Measurements from ENCODE around the gene CISD2. TPM values are rescaled to one million over a fixed set of nuclear protein-coding genes. Genes with fewer than 3 reads are reported as not detected.
"Not testable (repeated sequence)": the region's sequence is repeated elsewhere in the genome, so short reads cannot be mapped to it uniquely, and the experiment has no call there.

CISD2 gene
- total and polyA plus RNA-seq, 2 donors (not counting 1 experiment from before 2014, with no cell fraction given): 30.8 to 46.2 TPM

GRCh38 chr4:102871772-102872171 lies 3.0 kb downstream of the CISD2 start:
- H4K20me1 ChIP-seq (ENCODE audit: control insufficient read depth, extremely low read depth, insufficient read depth, low read length): no peaks in the 10 kb centered on the region
- H3K27ac ChIP-seq (ENCODE audit: insufficient read depth, low read length): no peak overlapping the region
- no peaks in the 10 kb centered on the region for H3K9me3 ChIP-seq (ENCODE audit: control insufficient read depth, insufficient read depth, low read depth, low read length)
- H3K9ac ChIP-seq (ENCODE audit: insufficient read depth, low read length): no peak overlapping the region
- peaks cover 7% of the 10 kb centered on the region for H3K4me1 ChIP-seq (ENCODE audit: control insufficient read depth, extremely low read depth, insufficient read depth, low read length)
- DNase-seq (ENCODE audit: low read depth in 2 of 2): no peak
- peaks cover 39% of the 10 kb centered on the region for H3K79me2 ChIP-seq (ENCODE audit: control insufficient read depth, insufficient read depth, low read length)
- TF ChIP-seq CTCF (conservative IDR thresholded peaks at IDR 0.05 in 1 of 2, IDR thresholded peaks at IDR 0.05 in 1 of 2; ENCODE audit: low read depth in 1 of 2, low read length in 2 of 2) (no peak), EZH2 (IDR thresholded peaks at IDR 0.05; ENCODE audit: low read length, missing control alignments) (no peak)
- H3K4me3 ChIP-seq (replicated peaks in 1 of 4; ENCODE audit: control extremely low read depth in 1 of 4, insufficient read depth in 1 of 4, low read depth in 3 of 4, low read length in 4 of 4): no peak overlapping the region
- no peaks in the 10 kb centered on the region for H3K27me3 ChIP-seq (ENCODE audit: control insufficient read depth, insufficient read depth, low read length)
- no peak overlapping the region for H2AFZ ChIP-seq (ENCODE audit: low read length)
- H3K36me3 ChIP-seq (ENCODE audit: control insufficient read depth, insufficient read depth, low read length): no peaks in the 10 kb centered on the region
- H3K4me2 ChIP-seq (ENCODE audit: extremely low read depth, insufficient read depth, low read length): no peak overlapping the region

- H3K27me3 ChIP-seq (ENCODE audit: control insufficient read depth, insufficient read depth, low read length); DNase-seq (ENCODE audit: low read depth in 2 of 2); H3K27ac ChIP-seq (ENCODE audit: insufficient read depth, low read length); H4K20me1 ChIP-seq (ENCODE audit: control insufficient read depth, extremely low read depth, insufficient read depth, low read length); H3K36me3 ChIP-seq (ENCODE audit: control insufficient read depth, insufficient read depth, low read length); H3K9ac ChIP-seq (ENCODE audit: insufficient read depth, low read length); H3K4me1 ChIP-seq (ENCODE audit: control insufficient read depth, extremely low read depth, insufficient read depth, low read length); H3K9me3 ChIP-seq (ENCODE audit: control insufficient read depth, insufficient read depth, low read depth, low read length); H3K4me3 ChIP-seq (replicated peaks in 1 of 4; ENCODE audit: control extremely low read depth in 1 of 4, insufficient read depth in 1 of 4, low read depth in 3 of 4, low read length in 4 of 4); H3K79me2 ChIP-seq (ENCODE audit: control insufficient read depth, insufficient read depth, low read length); H3K4me2 ChIP-seq (ENCODE audit: extremely low read depth, insufficient read depth, low read length); H2AFZ ChIP-seq (ENCODE audit: low read length): not testable (repeated sequence)
These were observed 8.8 kb downstream of the CISD2 start for GRCh38 chr4:102877477-102878106.

GRCh38 chr4:102878349-102878748 lies 9.6 kb downstream of the CISD2 start:
- not testable (repeated sequence) for H4K20me1 ChIP-seq (ENCODE audit: control insufficient read depth, extremely low read depth, insufficient read depth, low read length); H3K4me1 ChIP-seq (ENCODE audit: control insufficient read depth, extremely low read depth, insufficient read depth, low read length); H3K4me2 ChIP-seq (ENCODE audit: extremely low read depth, insufficient read depth, low read length); H3K79me2 ChIP-seq (ENCODE audit: control insufficient read depth, insufficient read depth, low read length); H3K9me3 ChIP-seq (ENCODE audit: control insufficient read depth, insufficient read depth, low read depth, low read length); H3K27ac ChIP-seq (ENCODE audit: insufficient read depth, low read length); H3K9ac ChIP-seq (ENCODE audit: insufficient read depth, low read length); H2AFZ ChIP-seq (ENCODE audit: low read length); H3K4me3 ChIP-seq (replicated peaks in 1 of 4; ENCODE audit: control extremely low read depth in 1 of 4, insufficient read depth in 1 of 4, low read depth in 3 of 4, low read length in 4 of 4); H3K27me3 ChIP-seq (ENCODE audit: control insufficient read depth, insufficient read depth, low read length); H3K36me3 ChIP-seq (ENCODE audit: control insufficient read depth, insufficient read depth, low read length)
- DNase-seq (ENCODE audit: low read depth in 2 of 2): peak in 1 of 2 donors; percentile 46

- H3K4me1 ChIP-seq (ENCODE audit: control insufficient read depth, extremely low read depth, insufficient read depth, low read length): no peaks in the 10 kb centered on the region
- no peaks in the 10 kb centered on the region for H3K27me3 ChIP-seq (ENCODE audit: control insufficient read depth, insufficient read depth, low read length)
- no peaks in the 10 kb centered on the region for H3K79me2 ChIP-seq (ENCODE audit: control insufficient read depth, insufficient read depth, low read length)
- TF ChIP-seq CTCF (conservative IDR thresholded peaks at IDR 0.05 in 1 of 2, IDR thresholded peaks at IDR 0.05 in 1 of 2; ENCODE audit: low read depth in 1 of 2, low read length in 2 of 2): no peak
- no peak for TF ChIP-seq EZH2 (IDR thresholded peaks at IDR 0.05; ENCODE audit: low read length, missing control alignments)
- H3K9ac ChIP-seq (ENCODE audit: insufficient read depth, low read length): no peak overlapping the region
- no peaks in the 10 kb centered on the region for H3K9me3 ChIP-seq (ENCODE audit: control insufficient read depth, insufficient read depth, low read depth, low read length)
- no peak overlapping the region for H3K4me2 ChIP-seq (ENCODE audit: extremely low read depth, insufficient read depth, low read length)
- H3K4me3 ChIP-seq (replicated peaks in 1 of 4; ENCODE audit: control extremely low read depth in 1 of 4, insufficient read depth in 1 of 4, low read depth in 3 of 4, low read length in 4 of 4): no peak overlapping the region
- H2AFZ ChIP-seq (ENCODE audit: low read length): no peak overlapping the region
- H3K27ac ChIP-seq (ENCODE audit: insufficient read depth, low read length): peak overlapping the region; percentile 2
- no peaks in the 10 kb centered on the region for H4K20me1 ChIP-seq (ENCODE audit: control insufficient read depth, extremely low read depth, insufficient read depth, low read length)
- H3K36me3 ChIP-seq (ENCODE audit: control insufficient read depth, insufficient read depth, low read length): no peaks in the 10 kb centered on the region
- DNase-seq (ENCODE audit: low read depth in 2 of 2): no peak
These were observed 10.1 kb downstream of the CISD2 start for GRCh38 chr4:102878901-102879300.

All from fibroblast of lung (primary cell).